Keratinocyte (primary cell): ENCODE data around the gene TENM4. TPM values are rescaled to one million over a fixed set of nuclear protein-coding genes. Genes with fewer than 3 reads are reported as not detected.

ENCODE experiments used
- DNase-seq: peaks from one replicate; pipeline ENCODE4 v3.0.0-alpha.2; 2011; ENCODE audit warnings: low read depth, missing footprints, low spot score
- FAIRE-seq: peaks from 2 replicates; lab custom pipeline; 2011; peaks lifted over from hg19 to GRCh38; lab: Jason Lieb, UNC
- H2AFZ ChIP-seq: 2 replicates; pipeline ENCODE4 v1.6.0; 2012; ENCODE audit warnings: low read length, control low read depth, inconsistent platforms; ENCODE audit not compliant: control insufficient read depth
- H3K27ac ChIP-seq: 2 replicates; pipeline ENCODE4 v1.5.1; 2011; ENCODE audit warnings: low read length; ENCODE audit not compliant: control insufficient read depth, insufficient read depth
- H3K27me3 ChIP-seq: 3 replicates; pipeline ENCODE4 v1.6.0; 2011; ENCODE audit warnings: low read length; ENCODE audit not compliant: control insufficient read depth, insufficient read depth; ENCODE audit errors: extremely low read depth
- H3K36me3 ChIP-seq, 2 experiments: 2 replicates in 1 of 2; 3 replicates in 1 of 2; pipeline ENCODE4 v1.5.1; 2011; ENCODE audit warnings: low read length in 2 of 2, mild to moderate bottlenecking in 1 of 2; ENCODE audit not compliant: control insufficient read depth in 2 of 2, insufficient read depth in 2 of 2; ENCODE audit errors: extremely low read depth in 1 of 2
- H3K4me1 ChIP-seq: 3 replicates; pipeline ENCODE4 v1.5.1; 2011; ENCODE audit warnings: low read length; ENCODE audit not compliant: control insufficient read depth, insufficient read depth; ENCODE audit errors: extremely low read depth
- H3K4me2 ChIP-seq: 3 replicates; pipeline ENCODE4 v1.6.0; 2011; ENCODE audit warnings: low read depth, low read length; ENCODE audit not compliant: control insufficient read depth, insufficient read depth; ENCODE audit errors: extremely low read depth
- H3K4me3 ChIP-seq, 3 experiments: fragments of 200-600 bp in 1 of 3; sonication (generic) in 1 of 3; 2 replicates in 2 of 3; 3 replicates in 1 of 3; pipeline ENCODE4 v1.5.1; 2011 to 2016; ENCODE audit warnings: low read length in 3 of 3, mild to moderate bottlenecking in 3 of 3, control low read depth in 2 of 3, inconsistent platforms in 1 of 3, low read depth in 1 of 3, mixed read lengths in 1 of 3, mixed run types in 1 of 3, moderate library complexity in 1 of 3; ENCODE audit not compliant: control insufficient read depth in 2 of 3, insufficient read depth in 2 of 3; ENCODE audit errors: extremely low read depth in 1 of 3
- H3K79me2 ChIP-seq: 2 replicates; pipeline ENCODE4 v1.6.0; 2012; ENCODE audit warnings: low read length; ENCODE audit not compliant: control insufficient read depth, insufficient read depth
- H3K9ac ChIP-seq: 3 replicates; pipeline ENCODE4 v1.6.0; 2011; ENCODE audit warnings: low read length; ENCODE audit not compliant: control insufficient read depth, insufficient read depth; ENCODE audit errors: extremely low read depth
- H3K9me1 ChIP-seq: 3 replicates; pipeline ENCODE4 v1.6.0; 2011; ENCODE audit warnings: low read length; ENCODE audit not compliant: control insufficient read depth, insufficient read depth; ENCODE audit errors: extremely low read depth
- H3K9me3 ChIP-seq: 2 replicates; pipeline ENCODE4 v1.5.1; 2012; ENCODE audit warnings: low read depth, low read length; ENCODE audit not compliant: control insufficient read depth
- H4K20me1 ChIP-seq: 3 replicates; pipeline ENCODE4 v1.6.0; 2011; ENCODE audit warnings: low read length; ENCODE audit not compliant: control insufficient read depth, insufficient read depth; ENCODE audit errors: extremely low read depth
- CTCF ChIP-seq, 3 experiments: IDR thresholded peaks in 1 of 3; conservative IDR thresholded peaks in 1 of 3; optimal IDR thresholded peaks in 1 of 3; 2 replicates in 2 of 3; 3 replicates in 1 of 3; pipeline versions ENCODE3 to v1.5.1; 2011; ENCODE audit warnings: low read length in 3 of 3, mild to moderate bottlenecking in 3 of 3, moderate library complexity in 2 of 3, control low read depth in 1 of 3, inconsistent platforms in 1 of 3; ENCODE audit not compliant: insufficient read depth in 2 of 3; ENCODE audit errors: extremely low read depth in 1 of 3
- EZH2 ChIP-seq: IDR thresholded peaks from one replicate; pipeline ENCODE4 v1.6.1; 2012; ENCODE audit warnings: inconsistent platforms, mild to moderate bottlenecking, low read length, moderate library complexity
- dilution Hi-C: fragments of 300-500 bp; cut with MboI; formaldehyde crosslinking; loops from one replicate; pipeline ENCODE4 v1.7.0; 2020; ENCODE audit warnings: low sequenced_read_pairs; ENCODE audit not compliant: extremely low pct_ligation_motif_present
- polyA plus RNA-seq, 5 experiments: library from polyadenylated mRNA; depleted of rRNA in 3 of 5; stranded (reverse) in 3 of 5; stranded (forward) in 1 of 5; unstranded in 1 of 5; fragments of >200 nt; gene quantifications; 1 replicate in 1 of 5; 2 replicates in 3 of 5; 3 replicates in 1 of 5; pipeline versions ENCODE4 v1.2.1 to v1.2.3, GENCODE V29; 2011 to 2012; ENCODE audit warnings: missing spikeins in 2 of 5, low read depth in 1 of 5, low replicate concordance in 1 of 5

Gene TENM4
- polyA plus RNA-seq, 1 donor (not counting 4 experiments of a cell fraction or from before 2014, with no cell fraction given) = 3.5 TPM

DNA sequence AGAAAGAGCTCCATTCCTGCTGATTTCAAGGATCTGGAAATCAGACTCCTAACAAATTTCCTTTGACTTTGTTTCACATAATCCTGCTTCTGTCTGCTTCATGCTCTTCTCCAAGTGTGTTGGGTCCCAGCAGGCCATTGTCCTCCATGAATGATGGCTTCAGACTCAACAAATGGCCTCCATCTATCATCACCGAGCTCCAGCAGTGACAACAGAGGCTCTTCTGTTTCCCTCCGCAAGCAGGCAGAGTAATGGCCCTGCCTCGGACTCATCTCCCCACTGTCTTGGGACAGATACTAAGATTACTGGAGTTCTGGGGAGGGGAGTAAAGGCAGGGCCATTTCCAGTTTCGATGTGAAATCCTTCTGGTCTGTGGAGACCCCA lies 127.3 kb downstream of the TENM4 start:
- Histone ChIP-seq H3K4me1 (no peaks in the 10 kb centered on the region), H3K4me2 (no peak overlapping the region), H3K79me2 (peaks cover 3% of the 10 kb centered on the region), H3K9me3 (no peaks in the 10 kb centered on the region), H2AFZ (no peak overlapping the region), H3K9me1 (peaks cover 5% of the 10 kb centered on the region), H3K36me3 (no peaks in the 10 kb centered on the region), H3K27ac (no peak overlapping the region), H3K4me3 (no peak overlapping the region), H3K9ac (no peak overlapping the region), H4K20me1 (no peaks in the 10 kb centered on the region), H3K27me3 (no peaks in the 10 kb centered on the region)
- dilution Hi-C loops = no loop called here
- FAIRE-seq = no peak
- DNase-seq = no peak
- TF ChIP-seq CTCF (optimal IDR thresholded peaks at IDR 0.05 in 1 of 3, IDR thresholded peaks at IDR 0.05 in 1 of 3, conservative IDR thresholded peaks at IDR 0.05 in 1 of 3; ENCODE audit: extremely low read depth in 1 of 3, insufficient read depth in 2 of 3, low read length in 3 of 3) = no peak
- no peak for TF ChIP-seq EZH2

DNA sequence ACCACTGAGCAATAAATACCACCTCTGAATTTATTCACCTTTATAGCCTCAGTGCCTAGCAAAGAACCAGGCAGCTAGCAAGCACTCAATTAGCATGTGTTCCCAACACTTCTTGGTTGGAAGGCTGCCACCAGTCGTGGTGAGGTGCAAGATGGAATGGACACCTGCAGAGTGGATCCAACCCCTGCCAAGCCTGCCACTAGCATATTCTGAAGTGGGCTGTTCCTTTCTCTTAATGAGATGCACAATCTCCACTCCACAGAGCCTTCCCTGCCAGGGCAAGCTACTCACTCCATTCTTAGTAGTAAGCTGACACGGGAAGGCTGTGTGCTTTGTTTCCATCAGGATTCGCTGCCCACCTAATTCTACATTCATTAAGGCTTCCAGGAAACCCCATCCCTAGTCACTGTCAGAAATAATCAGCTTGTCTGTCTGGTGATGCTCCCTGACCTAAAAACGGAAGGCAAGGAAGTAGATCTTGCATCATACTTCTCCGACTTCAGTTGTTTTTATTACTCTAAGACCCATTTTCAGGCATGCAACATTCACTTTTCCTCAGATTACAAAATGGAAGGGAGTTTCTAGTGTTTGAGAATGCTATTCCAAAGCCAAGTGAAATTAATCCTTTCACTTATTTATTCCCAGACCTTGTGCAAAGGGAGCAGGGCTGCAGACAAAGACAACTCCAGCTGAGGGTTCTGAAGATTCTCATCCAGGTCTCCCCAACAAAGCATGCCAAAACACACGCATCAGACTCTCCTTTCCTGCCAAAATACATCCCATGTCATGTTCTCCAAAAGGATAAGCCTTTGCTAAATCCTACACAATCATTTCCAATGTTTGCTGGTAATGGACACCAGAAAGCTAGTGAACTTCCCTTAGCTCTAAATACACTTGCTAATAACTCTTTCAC lies 128.0 kb downstream of the TENM4 start:
- DNase-seq (no peak), FAIRE-seq (no peak)
- Histone ChIP-seq H3K36me3 (no peaks in the 10 kb centered on the region), H4K20me1 (no peaks in the 10 kb centered on the region), H3K9me1 (peaks cover 5% of the 10 kb centered on the region), H3K4me2 (no peak overlapping the region), H3K9ac (no peak overlapping the region), H3K4me3 (no peak overlapping the region), H3K9me3 (no peaks in the 10 kb centered on the region), H2AFZ (no peak overlapping the region), H3K27me3 (no peaks in the 10 kb centered on the region), H3K27ac (no peak overlapping the region), H3K4me1 (no peaks in the 10 kb centered on the region), H3K79me2 (peaks cover 3% of the 10 kb centered on the region)
- TF ChIP-seq EZH2 = no peak
- TF ChIP-seq CTCF (optimal IDR thresholded peaks at IDR 0.05 in 1 of 3, IDR thresholded peaks at IDR 0.05 in 1 of 3, conservative IDR thresholded peaks at IDR 0.05 in 1 of 3; ENCODE audit: extremely low read depth in 1 of 3, insufficient read depth in 2 of 3, low read length in 3 of 3) = no peak
- dilution Hi-C loops = no loop called here
